NCI-H1436 (cell line): Measurements from ENCODE around the gene MINAR1.

ENCODE experiments used
- DNase-seq: peaks from one replicate; lab custom pipeline; 2025; lab: John Stamatoyannopoulos, UW

The MINAR1 gene

GRCh38 chr15:79463043-79463780 lies 31.1 kb downstream of the MINAR1 start:
- DNase-seq, result no peak

- DNase-seq, result no peak
Observed at GRCh38 chr15:79463781-79464270, 31.7 kb downstream of the MINAR1 start.

- DNase-seq, result no peak
Observed at GRCh38 chr15:79466488-79466887, 34.4 kb downstream of the MINAR1 start.

GRCh38 chr15:79467865-79468586 lies 35.9 kb downstream of the MINAR1 start:
- no peak for DNase-seq

- no peak for DNase-seq
Observed at GRCh38 chr15:79472446-79472845, 40.3 kb downstream of the MINAR1 start.

GRCh38 chr15:79474252-79474651 lies 42.1 kb downstream of the MINAR1 start:
- DNase-seq, result no peak

GRCh38 chr15:79475306-79475705 lies 43.2 kb downstream of the MINAR1 start:
- DNase-seq, result no peak

- DNase-seq, result no peak
Observed at GRCh38 chr15:79478108-79478507, 46.0 kb downstream of the MINAR1 start.

GRCh38 chr15:79479616-79480015 lies 47.5 kb downstream of the MINAR1 start:
- no peak for DNase-seq

- DNase-seq, result no peak
Observed at GRCh38 chr15:79481793-79482192, 49.7 kb downstream of the MINAR1 start.
